ENCODE measurements around the gene ADARB1. TPM values are rescaled to one million over a fixed set of nuclear protein-coding genes. Genes with fewer than 3 reads are reported as not detected.

Gene ADARB1
- total and polyA plus RNA-seq, 9 of the 15 experiments (the other 6 are each of a cell fraction or from before 2014, with no cell fraction given), result 6.7 to 16.0 (median 8.3) TPM

DNA sequence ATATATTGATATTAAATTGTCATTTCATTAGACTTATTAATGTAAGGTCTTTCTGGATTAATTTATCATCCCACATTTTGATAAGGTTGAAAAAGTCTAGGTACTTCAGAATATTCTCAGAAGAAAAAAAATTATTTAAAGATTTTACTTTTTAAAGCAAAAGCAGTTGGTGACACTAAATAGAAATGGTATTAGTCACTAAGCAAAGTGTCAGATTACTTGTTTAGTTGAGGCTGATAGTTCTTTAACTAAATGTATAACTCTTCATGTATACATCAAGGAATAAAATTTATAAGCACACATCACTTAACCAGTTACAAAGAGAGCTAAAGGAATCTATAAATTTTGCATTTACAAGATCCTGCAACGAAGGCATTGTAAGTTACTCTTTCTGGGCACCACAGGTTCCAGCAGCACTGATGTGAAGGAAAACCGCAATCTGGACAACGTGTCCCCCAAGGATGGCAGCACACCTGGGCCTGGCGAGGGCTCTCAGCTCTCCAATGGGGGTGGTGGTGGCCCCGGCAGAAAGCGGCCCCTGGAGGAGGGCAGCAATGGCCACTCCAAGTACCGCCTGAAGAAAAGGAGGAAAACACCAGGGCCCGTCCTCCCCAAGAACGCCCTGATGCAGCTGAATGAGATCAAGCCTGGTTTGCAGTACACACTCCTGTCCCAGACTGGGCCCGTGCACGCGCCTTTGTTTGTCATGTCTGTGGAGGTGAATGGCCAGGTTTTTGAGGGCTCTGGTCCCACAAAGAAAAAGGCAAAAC lies 101.1 kb downstream of the ADARB1 start:
- no peak overlapping the region for H2AFZ ChIP-seq (ENCODE audit: low read depth, low read length)
- ATAC-seq, result no peak
- ChIA-PET POLR2A (no interaction called here), CTCF (ENCODE audit: low intra/inter-chr PET ratio) (no interaction called here)
- no peaks in the 10 kb centered on the region for H3K36me3 ChIP-seq (ENCODE audit: control insufficient read depth, insufficient read depth, low read length)
- H4K20me1 ChIP-seq (replicated peaks; ENCODE audit: control insufficient read depth, insufficient read depth, low read length), result no peaks in the 10 kb centered on the region; the same call in 1 of the 2 replicates
- H3K9ac ChIP-seq (ENCODE audit: insufficient read depth in 1 of 2, low read depth in 2 of 2, low read length in 2 of 2), result no peak overlapping the region
- no peaks in the 10 kb centered on the region for H3K79me2 ChIP-seq (ENCODE audit: control insufficient read depth, insufficient read depth, low read length)
- H3K4me3 ChIP-seq, result no peak overlapping the region
- no peak for TF ChIP-seq ZFP36 (IDR thresholded peaks at IDR 0.05; ENCODE audit: low read depth, low read length, partially characterized antibody)
- TF ChIP-seq CBFA2T2 (conservative IDR thresholded peaks at IDR 0.05), result no peak
- no peak for TF ChIP-seq PCBP1 (IDR thresholded peaks at IDR 0.05; ENCODE audit: low read depth, low read length, poor library complexity, severe bottlenecking)
- no peak for TF ChIP-seq ZC3H4 (CRISPR knock-in tag; IDR thresholded peaks at IDR 0.05; ENCODE audit: borderline replicate concordance)
- TF ChIP-seq FUS (optimal IDR thresholded peaks at IDR 0.05; ENCODE audit: low read depth, low read length), result no peak
- no peak for TF ChIP-seq CC2D1A (IDR thresholded peaks at IDR 0.05)
- TF ChIP-seq SMC3 (conservative IDR thresholded peaks at IDR 0.05; ENCODE audit: insufficient read depth, low read depth, low read length), result no peak
- TF ChIP-seq, protein P1, sequence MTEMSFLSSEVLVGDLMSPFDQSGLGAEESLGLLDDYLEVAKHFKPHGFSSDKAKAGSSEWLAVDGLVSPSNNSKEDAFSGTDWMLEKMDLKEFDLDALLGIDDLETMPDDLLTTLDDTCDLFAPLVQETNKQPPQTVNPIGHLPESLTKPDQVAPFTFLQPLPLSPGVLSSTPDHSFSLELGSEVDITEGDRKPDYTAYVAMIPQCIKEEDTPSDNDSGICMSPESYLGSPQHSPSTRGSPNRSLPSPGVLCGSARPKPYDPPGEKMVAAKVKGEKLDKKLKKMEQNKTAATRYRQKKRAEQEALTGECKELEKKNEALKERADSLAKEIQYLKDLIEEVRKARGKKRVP (CRISPR knock-in tag; IDR thresholded peaks at IDR 0.05), result no peak
- no peak for TF ChIP-seq NR4A1 (CRISPR knock-in tag; IDR thresholded peaks at IDR 0.05)
- no peak for TF ChIP-seq NR4A1 (tag; IDR thresholded peaks at IDR 0.05)
- TF ChIP-seq ZNF384 (IDR thresholded peaks at IDR 0.05; ENCODE audit: low read depth, low read length), result no peak
- TF ChIP-seq, protein P2, sequence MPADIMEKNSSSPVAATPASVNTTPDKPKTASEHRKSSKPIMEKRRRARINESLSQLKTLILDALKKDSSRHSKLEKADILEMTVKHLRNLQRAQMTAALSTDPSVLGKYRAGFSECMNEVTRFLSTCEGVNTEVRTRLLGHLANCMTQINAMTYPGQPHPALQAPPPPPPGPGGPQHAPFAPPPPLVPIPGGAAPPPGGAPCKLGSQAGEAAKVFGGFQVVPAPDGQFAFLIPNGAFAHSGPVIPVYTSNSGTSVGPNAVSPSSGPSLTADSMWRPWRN (IDR thresholded peaks at IDR 0.05; ENCODE audit: low read depth), result no peak
- no peak for TF ChIP-seq KLF13 (tag; IDR thresholded peaks at IDR 0.05; ENCODE audit: borderline replicate concordance, low read depth)
- TF ChIP-seq ZNF830 (CRISPR knock-in tag; IDR thresholded peaks at IDR 0.05), result no peak
- TF ChIP-seq CCAR2 (IDR thresholded peaks at IDR 0.05; ENCODE audit: low read depth, low read length), result no peak
- TF ChIP-seq, protein P3, sequence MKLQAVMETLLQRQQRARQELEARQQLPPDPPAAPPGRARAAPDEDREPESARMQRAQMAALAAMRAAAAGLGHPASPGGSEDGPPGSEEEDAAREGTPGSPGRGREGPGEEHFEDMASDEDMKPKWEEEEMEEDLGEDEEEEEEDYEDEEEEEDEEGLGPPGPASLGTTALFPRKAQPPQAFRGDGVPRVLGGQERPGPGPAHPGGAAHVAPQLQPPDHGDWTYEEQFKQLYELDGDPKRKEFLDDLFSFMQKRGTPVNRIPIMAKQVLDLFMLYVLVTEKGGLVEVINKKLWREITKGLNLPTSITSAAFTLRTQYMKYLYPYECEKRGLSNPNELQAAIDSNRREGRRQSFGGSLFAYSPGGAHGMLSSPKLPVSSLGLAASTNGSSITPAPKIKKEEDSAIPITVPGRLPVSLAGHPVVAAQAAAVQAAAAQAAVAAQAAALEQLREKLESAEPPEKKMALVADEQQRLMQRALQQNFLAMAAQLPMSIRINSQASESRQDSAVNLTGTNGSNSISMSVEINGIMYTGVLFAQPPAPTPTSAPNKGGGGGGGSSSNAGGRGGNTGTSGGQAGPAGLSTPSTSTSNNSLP (IDR thresholded peaks at IDR 0.05; ENCODE audit: borderline replicate concordance, low read depth, low read length), result no peak
- TF ChIP-seq, protein P4, sequence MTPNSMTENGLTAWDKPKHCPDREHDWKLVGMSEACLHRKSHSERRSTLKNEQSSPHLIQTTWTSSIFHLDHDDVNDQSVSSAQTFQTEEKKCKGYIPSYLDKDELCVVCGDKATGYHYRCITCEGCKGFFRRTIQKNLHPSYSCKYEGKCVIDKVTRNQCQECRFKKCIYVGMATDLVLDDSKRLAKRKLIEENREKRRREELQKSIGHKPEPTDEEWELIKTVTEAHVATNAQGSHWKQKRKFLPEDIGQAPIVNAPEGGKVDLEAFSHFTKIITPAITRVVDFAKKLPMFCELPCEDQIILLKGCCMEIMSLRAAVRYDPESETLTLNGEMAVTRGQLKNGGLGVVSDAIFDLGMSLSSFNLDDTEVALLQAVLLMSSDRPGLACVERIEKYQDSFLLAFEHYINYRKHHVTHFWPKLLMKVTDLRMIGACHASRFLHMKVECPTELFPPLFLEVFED (CRISPR knock-in tag; conservative IDR thresholded peaks at IDR 0.05), result no peak
- no peak for FAIRE-seq
- no TSS peak for BruUV-seq (replicated peaks)
- peaks cover 0 to 3% of the 10 kb centered on the region in 2 experiments; a peak in 1 of 5 replicates for H3K4me1 ChIP-seq (replicated peaks in 1 of 2; ENCODE audit: control insufficient read depth in 2 of 2, insufficient read depth in 2 of 2, low read length in 2 of 2)
- intact Hi-C loops (cut with micrococcal nuclease), result no loop called here
- DNase-seq (ENCODE audit: extremely low read depth in 1 of 4, low spot score in 3 of 4), result no peak
- 50% methylated on average over 11 of the region's 12 CpGs for WGBS (ENCODE audit: insufficient coverage, low coverage, missing lambda C conversion rate)
- H3K4me2 ChIP-seq (ENCODE audit: insufficient read depth, low read length), result no peak overlapping the region
- no peak overlapping the region for H3K27ac ChIP-seq (ENCODE audit: extremely low read depth, low read depth, low read length)
- peaks cover 0 to 22% of the 10 kb centered on the region in 2 experiments; a peak in 3 of 5 replicates for H3K27me3 ChIP-seq (ENCODE audit: control insufficient read depth in 2 of 2, insufficient read depth in 2 of 2, low read length in 2 of 2)
- in situ Hi-C loops (cut with MboI), result no loop called here
- H3K9me3 ChIP-seq (replicated peaks; ENCODE audit: control insufficient read depth, insufficient read depth, low read depth, low read length), result no peaks in the 10 kb centered on the region
- H3K9me1 ChIP-seq (ENCODE audit: control insufficient read depth, insufficient read depth, low read length), result no peaks in the 10 kb centered on the region

Measured in K562 (cell line).